GM10266 (cell line): Measurements from ENCODE around the gene CYP2J2.
"Not testable (repeated sequence)": the region's sequence is repeated elsewhere in the genome, so short reads cannot be mapped to it uniquely, and the experiment has no call there.

Source experiments
- DNase-seq: peaks from one replicate; pipeline ENCODE4 v3.0.0; 2012; ENCODE audit errors: extremely low spot score
- TF ChIP-seq, protein P1 (sequence below): IDR thresholded peaks from 2 replicates; pipeline ENCODE4 v1.5.1; 2012; ENCODE audit warnings: mild to moderate bottlenecking, low read depth; ENCODE audit not compliant: control insufficient read depth, insufficient read depth; ENCODE audit errors: missing control alignments

The CYP2J2 gene, protein sequence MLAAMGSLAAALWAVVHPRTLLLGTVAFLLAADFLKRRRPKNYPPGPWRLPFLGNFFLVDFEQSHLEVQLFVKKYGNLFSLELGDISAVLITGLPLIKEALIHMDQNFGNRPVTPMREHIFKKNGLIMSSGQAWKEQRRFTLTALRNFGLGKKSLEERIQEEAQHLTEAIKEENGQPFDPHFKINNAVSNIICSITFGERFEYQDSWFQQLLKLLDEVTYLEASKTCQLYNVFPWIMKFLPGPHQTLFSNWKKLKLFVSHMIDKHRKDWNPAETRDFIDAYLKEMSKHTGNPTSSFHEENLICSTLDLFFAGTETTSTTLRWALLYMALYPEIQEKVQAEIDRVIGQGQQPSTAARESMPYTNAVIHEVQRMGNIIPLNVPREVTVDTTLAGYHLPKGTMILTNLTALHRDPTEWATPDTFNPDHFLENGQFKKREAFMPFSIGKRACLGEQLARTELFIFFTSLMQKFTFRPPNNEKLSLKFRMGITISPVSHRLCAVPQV

DNA sequence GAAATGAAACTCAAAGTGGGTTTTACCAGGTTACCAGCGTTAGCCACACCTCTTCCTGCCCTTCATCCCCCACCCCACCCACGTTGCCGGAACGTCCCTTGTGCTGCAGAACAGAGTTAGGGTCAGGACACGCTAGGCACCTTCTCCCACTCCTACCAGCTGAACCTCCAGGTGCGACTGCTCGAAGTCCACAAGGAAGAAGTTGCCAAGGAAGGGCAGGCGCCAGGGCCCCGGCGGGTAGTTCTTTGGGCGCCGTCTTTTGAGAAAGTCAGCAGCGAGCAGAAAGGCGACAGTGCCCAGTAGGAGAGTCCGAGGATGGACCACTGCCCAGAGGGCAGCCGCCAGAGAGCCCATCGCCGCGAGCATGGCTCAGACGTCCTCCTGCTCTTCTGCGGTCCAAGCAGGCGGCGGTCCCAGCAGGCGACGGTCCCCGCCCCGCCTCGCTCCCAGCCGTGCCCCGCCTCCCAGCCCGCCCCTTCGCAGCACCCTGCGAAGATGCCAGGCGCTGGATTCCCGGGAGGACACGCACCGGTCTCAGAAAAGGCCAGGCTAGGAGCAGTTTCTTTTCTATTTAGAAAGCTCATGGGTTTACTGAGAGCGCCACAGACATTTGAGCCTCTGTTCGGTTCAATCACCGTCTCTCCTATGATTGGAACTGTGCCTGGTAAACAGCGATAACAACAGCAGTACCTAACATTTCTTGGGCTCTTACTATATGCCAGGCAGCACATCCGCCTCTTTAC, at the start of gene CYP2J2:
Gene CYP2J2 (minus strand): TSS at position 393 of the 743 bp plus-strand sequence. CDS start 27 bp downstream, at position 366.
- DNase-seq: no peak

DNA sequence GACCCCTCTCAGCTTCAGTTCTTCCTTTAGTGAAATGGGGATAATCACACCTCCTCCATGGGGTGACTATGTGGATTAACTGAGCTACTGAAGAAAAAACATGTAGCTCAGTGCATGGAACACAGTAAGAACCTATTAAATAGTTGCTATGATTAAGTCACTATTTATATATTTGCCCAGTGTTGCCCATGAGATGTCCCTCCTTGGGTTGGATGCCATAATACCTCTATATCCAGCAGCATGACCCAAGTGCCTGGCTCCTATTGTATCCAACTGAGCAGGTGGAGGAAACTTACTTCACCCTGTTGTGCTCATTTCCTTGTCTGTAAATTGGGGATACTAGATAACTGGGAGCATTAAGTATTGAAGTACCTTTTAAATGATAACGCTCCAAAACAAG, 47.1 kb upstream of the CYP2J2 start:
- TF ChIP-seq, protein P1, sequence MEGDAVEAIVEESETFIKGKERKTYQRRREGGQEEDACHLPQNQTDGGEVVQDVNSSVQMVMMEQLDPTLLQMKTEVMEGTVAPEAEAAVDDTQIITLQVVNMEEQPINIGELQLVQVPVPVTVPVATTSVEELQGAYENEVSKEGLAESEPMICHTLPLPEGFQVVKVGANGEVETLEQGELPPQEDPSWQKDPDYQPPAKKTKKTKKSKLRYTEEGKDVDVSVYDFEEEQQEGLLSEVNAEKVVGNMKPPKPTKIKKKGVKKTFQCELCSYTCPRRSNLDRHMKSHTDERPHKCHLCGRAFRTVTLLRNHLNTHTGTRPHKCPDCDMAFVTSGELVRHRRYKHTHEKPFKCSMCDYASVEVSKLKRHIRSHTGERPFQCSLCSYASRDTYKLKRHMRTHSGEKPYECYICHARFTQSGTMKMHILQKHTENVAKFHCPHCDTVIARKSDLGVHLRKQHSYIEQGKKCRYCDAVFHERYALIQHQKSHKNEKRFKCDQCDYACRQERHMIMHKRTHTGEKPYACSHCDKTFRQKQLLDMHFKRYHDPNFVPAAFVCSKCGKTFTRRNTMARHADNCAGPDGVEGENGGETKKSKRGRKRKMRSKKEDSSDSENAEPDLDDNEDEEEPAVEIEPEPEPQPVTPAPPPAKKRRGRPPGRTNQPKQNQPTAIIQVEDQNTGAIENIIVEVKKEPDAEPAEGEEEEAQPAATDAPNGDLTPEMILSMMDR: no peak
- no peak for DNase-seq

More for the DNA sequence above, at the start of gene CYP2J2:
- TF ChIP-seq, protein P1: no peak

DNA sequence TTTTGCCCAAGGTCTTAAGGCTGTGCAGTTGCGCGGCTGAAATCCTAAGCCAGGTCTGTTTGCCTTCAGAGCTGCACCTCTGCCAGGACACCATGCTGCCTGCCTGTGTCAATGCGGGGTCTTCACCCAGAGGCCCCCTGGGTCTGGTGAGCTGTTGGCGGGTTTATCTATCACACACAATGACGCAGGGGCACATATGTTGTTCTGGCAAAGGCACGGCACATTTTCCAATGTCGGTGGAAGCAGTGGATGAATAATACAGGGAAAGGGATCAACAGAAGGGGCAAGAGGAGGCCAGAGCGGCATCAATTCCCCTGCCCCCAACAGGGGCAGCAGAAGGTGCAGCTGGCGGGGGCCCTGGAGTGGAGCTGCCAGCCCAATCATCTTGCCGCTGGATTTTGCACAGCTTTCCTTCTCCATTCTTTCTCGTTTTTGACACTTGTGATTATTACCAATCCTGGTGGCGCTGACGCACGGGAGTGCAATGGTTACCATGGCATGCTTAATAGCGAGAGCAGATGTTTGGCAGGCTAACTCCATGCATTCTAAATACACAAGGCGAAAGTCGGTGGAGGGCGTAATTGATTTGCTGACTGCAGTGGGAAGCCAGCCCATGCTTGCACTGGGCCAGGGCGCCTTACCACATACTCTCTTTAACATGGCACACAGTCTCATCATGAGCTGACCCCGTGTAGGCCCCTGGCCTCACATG, 45.8 kb upstream of the CYP2J2 start:
- TF ChIP-seq, protein P1: no peak
- DNase-seq: no peak

DNA sequence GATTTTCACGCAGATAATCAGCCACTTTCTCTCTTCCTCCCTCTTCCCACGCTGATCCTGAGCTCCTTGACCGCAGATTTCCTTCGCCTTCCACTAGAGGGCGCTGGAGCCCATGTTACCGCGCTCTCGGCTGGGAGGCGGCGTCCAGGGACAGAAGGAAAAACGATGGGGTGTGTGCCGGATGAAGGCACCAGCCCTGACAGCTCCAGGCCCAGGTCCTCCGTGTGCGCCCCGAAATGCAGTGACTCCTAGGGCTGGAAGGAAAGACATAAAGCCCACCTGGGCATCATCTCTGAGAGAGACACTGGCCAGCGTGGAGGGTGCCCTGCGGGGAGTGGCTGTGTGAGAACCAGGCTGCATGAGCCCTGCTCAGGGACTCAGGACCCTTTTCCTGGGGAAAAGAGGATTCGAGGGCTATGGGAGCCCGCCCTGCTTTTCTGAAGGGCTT, 44.9 kb upstream of the CYP2J2 start:
- DNase-seq: peak; percentile 70
- TF ChIP-seq, protein P1: peak; percentile 86

DNA sequence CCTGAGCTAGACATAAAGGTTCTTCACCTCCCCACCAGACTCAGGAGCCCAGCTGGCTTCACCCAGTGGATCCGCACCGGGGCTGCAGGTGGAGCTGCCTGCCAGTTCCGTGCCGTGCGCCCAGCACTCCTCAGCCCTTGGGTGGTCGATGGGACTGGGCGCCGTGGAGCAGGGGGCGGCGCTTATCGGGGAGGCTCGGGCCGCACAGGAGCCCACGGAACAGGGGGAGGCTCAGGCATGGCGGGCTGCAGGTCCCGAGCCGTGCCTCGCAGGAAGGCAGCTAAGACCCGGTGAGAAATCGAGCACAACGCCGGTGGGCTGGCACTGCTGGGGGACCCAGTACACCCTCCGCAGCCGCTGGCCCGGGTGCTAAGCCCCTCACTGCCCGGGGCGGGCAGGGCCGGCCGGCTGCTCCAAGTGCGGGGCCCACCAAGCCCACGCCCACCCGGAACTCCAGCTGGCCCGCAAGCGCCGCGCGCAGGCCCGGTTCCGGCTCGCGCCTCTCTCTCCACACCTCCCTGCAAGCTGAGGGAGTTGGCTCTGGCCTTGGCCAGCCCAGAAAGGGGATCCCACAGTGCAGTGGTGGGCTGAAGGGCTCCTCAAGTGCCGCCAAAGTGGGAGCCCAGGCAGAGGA, 43.1 kb upstream of the CYP2J2 start:
- not testable (repeated sequence) for DNase-seq

DNA sequence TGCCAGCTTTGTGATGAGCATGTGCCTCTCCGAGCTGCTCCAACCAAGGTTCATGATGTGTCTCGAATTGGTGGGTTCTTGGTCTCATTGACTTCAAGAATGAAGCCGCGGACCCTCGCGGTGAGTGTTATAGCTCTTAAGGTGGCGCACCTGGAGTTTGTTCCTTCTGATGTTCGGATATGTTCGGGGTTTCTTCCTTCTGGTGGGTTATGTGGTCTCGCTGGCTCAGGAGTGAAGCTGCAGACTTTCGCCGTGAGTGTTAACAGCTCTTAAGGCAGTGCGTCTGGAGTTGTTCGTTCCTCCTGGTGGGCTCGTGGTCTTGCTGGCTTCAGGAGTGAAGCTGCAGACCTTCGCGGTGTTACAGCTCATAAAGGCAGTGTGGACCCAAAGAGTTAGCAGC, 42.2 kb upstream of the CYP2J2 start:
- not testable (repeated sequence) for DNase-seq

DNA sequence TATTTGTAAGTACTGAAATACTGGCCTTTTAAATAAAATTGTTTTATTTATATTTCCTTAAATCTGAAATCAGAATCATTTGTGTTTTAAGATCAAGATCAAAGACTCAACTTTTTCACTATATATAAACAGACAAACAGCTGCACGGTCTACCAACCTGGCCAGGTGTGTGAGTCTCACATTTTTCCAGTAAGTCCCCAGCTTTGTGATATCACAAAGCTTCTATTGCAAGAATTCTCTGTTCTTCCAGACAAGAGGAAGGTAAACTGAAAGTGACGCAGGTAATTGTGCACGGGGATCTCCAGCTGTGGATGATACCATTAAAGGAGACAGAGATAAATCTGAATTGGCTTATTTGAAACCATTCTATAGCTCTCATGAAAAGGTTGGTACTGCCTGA, 41.2 kb upstream of the CYP2J2 start:
- TF ChIP-seq, protein P1: no peak
- no peak for DNase-seq
